IMR-90 (cell line): ENCODE data around the gene MBOAT2.

Source experiments
- CHD1 ChIP-seq: IDR thresholded peaks from 2 replicates; pipeline ENCODE4 v1.6.1; 2012; ENCODE audit warnings: low read depth, low read length, improper control_type of control experiment
- FOS ChIP-seq: fragments of 150-350 bp; IDR thresholded peaks from 2 replicates; pipeline ENCODE4 v1.6.1; 2016; ENCODE audit warnings: low read depth, low read length
- MAZ ChIP-seq: IDR thresholded peaks from 2 replicates; pipeline ENCODE4 v1.6.1; 2012; ENCODE audit warnings: low read depth, mild to moderate bottlenecking, low read length, improper control_type of control experiment, moderate library complexity, borderline replicate concordance
- POLR2A ChIP-seq: IDR thresholded peaks from 2 replicates; pipeline ENCODE4 v1.6.1; 2012; ENCODE audit warnings: mild to moderate bottlenecking, low read depth, low read length
- SMC3 ChIP-seq: fragments of 150-350 bp; IDR thresholded peaks from 2 replicates; pipeline ENCODE4 v1.6.1; 2016; ENCODE audit warnings: low read depth, mild to moderate bottlenecking, antibody characterized with exemption, low read length, moderate library complexity
- TF ChIP-seq, protein P1 (sequence below): conservative IDR thresholded peaks from 2 replicates; pipeline ENCODE4 v1.5.1; 2012; ENCODE audit warnings: mild to moderate bottlenecking, low read depth, low read length, improper control_type of control experiment
- TF ChIP-seq, protein P2 (sequence below): fragments of 150-350 bp; IDR thresholded peaks from 2 replicates; pipeline ENCODE4 v1.6.1; 2017; ENCODE audit warnings: mild to moderate bottlenecking, antibody characterized with exemption, low read length, low read depth

DNA sequence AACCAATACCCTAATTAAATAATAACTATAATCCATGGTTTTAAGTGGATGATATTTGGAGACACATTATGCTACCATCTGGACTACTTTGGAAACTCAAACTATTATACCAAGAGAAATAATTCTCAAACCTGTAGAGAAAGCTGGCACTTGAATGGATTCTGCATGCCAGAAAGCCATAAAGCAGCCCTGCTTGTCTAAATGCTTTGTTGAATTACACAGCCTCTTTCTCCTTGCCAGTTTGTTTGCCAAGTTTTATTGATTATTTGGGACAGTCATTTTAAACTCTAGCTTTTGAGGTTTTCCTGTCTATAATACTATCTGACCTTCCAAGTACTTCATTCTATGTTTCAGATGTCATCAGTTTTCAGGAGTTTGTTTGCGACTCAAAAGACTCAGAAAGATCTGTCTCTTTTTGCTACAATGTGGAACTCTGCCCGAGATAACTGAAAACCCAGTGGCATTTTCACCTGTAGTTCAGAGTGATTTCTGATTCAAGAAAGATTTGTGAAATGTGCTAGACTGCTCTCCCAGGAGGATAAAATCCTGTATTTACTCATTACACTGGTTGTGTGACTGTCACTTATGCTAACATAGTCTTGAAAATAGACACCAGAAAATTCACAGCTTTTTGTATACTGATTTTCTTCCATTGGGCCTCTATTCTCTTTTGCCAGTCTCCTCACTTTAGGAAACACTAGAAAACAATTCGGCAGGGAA, 29.2 kb upstream of the MBOAT2 start:
- TF ChIP-seq, protein P1, sequence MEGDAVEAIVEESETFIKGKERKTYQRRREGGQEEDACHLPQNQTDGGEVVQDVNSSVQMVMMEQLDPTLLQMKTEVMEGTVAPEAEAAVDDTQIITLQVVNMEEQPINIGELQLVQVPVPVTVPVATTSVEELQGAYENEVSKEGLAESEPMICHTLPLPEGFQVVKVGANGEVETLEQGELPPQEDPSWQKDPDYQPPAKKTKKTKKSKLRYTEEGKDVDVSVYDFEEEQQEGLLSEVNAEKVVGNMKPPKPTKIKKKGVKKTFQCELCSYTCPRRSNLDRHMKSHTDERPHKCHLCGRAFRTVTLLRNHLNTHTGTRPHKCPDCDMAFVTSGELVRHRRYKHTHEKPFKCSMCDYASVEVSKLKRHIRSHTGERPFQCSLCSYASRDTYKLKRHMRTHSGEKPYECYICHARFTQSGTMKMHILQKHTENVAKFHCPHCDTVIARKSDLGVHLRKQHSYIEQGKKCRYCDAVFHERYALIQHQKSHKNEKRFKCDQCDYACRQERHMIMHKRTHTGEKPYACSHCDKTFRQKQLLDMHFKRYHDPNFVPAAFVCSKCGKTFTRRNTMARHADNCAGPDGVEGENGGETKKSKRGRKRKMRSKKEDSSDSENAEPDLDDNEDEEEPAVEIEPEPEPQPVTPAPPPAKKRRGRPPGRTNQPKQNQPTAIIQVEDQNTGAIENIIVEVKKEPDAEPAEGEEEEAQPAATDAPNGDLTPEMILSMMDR: no peak
- TF ChIP-seq POLR2A: no peak
- no peak for TF ChIP-seq MAZ
- TF ChIP-seq FOS: no peak
- TF ChIP-seq, protein P2, sequence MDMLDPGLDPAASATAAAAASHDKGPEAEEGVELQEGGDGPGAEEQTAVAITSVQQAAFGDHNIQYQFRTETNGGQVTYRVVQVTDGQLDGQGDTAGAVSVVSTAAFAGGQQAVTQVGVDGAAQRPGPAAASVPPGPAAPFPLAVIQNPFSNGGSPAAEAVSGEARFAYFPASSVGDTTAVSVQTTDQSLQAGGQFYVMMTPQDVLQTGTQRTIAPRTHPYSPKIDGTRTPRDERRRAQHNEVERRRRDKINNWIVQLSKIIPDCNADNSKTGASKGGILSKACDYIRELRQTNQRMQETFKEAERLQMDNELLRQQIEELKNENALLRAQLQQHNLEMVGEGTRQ: no peak
- TF ChIP-seq CHD1: no peak
- TF ChIP-seq SMC3: no peak
